CD4-positive, alpha-beta T cell (primary cell): Measurements from ENCODE around the gene KDM8. TPM values are rescaled to one million over a fixed set of nuclear protein-coding genes. Genes with fewer than 3 reads are reported as not detected.

ENCODE experiments used
- ATAC-seq: fragments of 200-7000 bp; cut with Tn5 transposase; one replicate; pipeline ENCODE4 v1.10.0; 2022; ENCODE audit warnings: mild to moderate bottlenecking; ENCODE audit not compliant: poor library complexity
- CTCF ChIA-PET: fragments of 350-600 bp; sonication (Branson Sonifier 250); formaldehyde crosslinking; loops from one replicate; lab custom pipeline; 2021; ENCODE audit warnings: antibody characterized with exemption, inconsistent platforms; lab: Charles Lee
- POLR2A ChIA-PET: fragments of 350-600 bp; sonication (Branson Sonifier 250); formaldehyde crosslinking; loops from one replicate; lab custom pipeline; 2021; ENCODE audit warnings: antibody characterized with exemption, inconsistent platforms; lab: Charles Lee
- DNase-seq, 14 experiments: peaks; one replicate each; pipeline ENCODE4 v3.0.0-alpha.2; 2013 to 2020; ENCODE audit warnings: mixed read lengths in 2 of 14
- H3K27ac ChIP-seq, 2 donors: one replicate each; pipeline versions ENCODE4 v1.5.1 to v1.7.0; 2013; ENCODE audit warnings: low read length in 2 of 2, low read depth in 1 of 2, mild to moderate bottlenecking in 1 of 2
- H3K27me3 ChIP-seq, 2 experiments: 1 replicate in 1 of 2; 2 replicates in 1 of 2; pipeline versions ENCODE4 v1.6.1 to v1.7.0; 2013; ENCODE audit warnings: low read length in 2 of 2, control low read depth in 1 of 2, mild to moderate bottlenecking in 1 of 2, moderate library complexity in 1 of 2; ENCODE audit not compliant: insufficient read depth in 2 of 2, control insufficient read depth in 1 of 2
- H3K36me3 ChIP-seq: one replicate; pipeline ENCODE4 v1.6.1; 2013; ENCODE audit warnings: low read length, control low read depth; ENCODE audit not compliant: insufficient read depth
- H3K4me1 ChIP-seq: one replicate; pipeline ENCODE4 v1.6.1; 2013; ENCODE audit warnings: low read length, control low read depth; ENCODE audit not compliant: insufficient read depth
- H3K4me3 ChIP-seq: one replicate; pipeline ENCODE4 v1.5.1; 2013; ENCODE audit warnings: mild to moderate bottlenecking, low read length, moderate library complexity
- H3K9me3 ChIP-seq, 2 experiments: 1 replicate in 1 of 2; 2 replicates in 1 of 2; pipeline versions ENCODE4 v1.6.1 to v1.7.0; 2013; ENCODE audit warnings: low read length in 2 of 2, mild to moderate bottlenecking in 2 of 2, control low read depth in 1 of 2, moderate library complexity in 1 of 2; ENCODE audit not compliant: control insufficient read depth in 1 of 2, insufficient read depth in 1 of 2
- H3K27ac Mint-ChIP-seq: one replicate; pipeline ENCODE4 v1.8.0; 2020; ENCODE audit warnings: mixed read lengths
- H3K27me3 Mint-ChIP-seq: one replicate; pipeline ENCODE4 v1.8.0; 2021; ENCODE audit warnings: mixed read lengths
- H3K36me3 Mint-ChIP-seq: one replicate; pipeline ENCODE4 v1.8.0; 2021; ENCODE audit warnings: low read depth, mixed read lengths
- H3K4me1 Mint-ChIP-seq: one replicate; pipeline ENCODE4 v1.8.0; 2021; ENCODE audit warnings: low read depth, mixed read lengths
- H3K4me3 Mint-ChIP-seq: one replicate; pipeline ENCODE4 v1.8.0; 2020; ENCODE audit warnings: mild to moderate bottlenecking, mixed read lengths
- H3K9me3 Mint-ChIP-seq: one replicate; pipeline ENCODE4 v1.8.0; 2020; ENCODE audit warnings: mixed read lengths
- intact Hi-C, 2 experiments: fragments of 100-400 bp; cut with DNase I in 1 of 2; cut with micrococcal nuclease in 1 of 2; formaldehyde crosslinking; loops; one replicate each; pipeline versions ENCODE4 v1.15.1 to v1.9.0; 2023 to 2025; cut with DNase I, micrococcal nuclease
- total RNA-seq, 174 experiments: library from RNA in 2 of 174; stranded (reverse) in 2 of 174; gene quantifications; one replicate each; pipeline ENCODE4 v1.2.3 and lab custom pipeline; 2021 to 2026
- TF ChIP-seq, protein P1 (sequence below): fragments of 200-600 bp; IDR thresholded peaks from one replicate; pipeline ENCODE4 v1.8.0; 2022; ENCODE audit warnings: antibody characterized with exemption, mild to moderate bottlenecking

Gene KDM8
- total RNA-seq, 2 experiments from 2014 or later = 15.1 to 17.3 TPM

DNA sequence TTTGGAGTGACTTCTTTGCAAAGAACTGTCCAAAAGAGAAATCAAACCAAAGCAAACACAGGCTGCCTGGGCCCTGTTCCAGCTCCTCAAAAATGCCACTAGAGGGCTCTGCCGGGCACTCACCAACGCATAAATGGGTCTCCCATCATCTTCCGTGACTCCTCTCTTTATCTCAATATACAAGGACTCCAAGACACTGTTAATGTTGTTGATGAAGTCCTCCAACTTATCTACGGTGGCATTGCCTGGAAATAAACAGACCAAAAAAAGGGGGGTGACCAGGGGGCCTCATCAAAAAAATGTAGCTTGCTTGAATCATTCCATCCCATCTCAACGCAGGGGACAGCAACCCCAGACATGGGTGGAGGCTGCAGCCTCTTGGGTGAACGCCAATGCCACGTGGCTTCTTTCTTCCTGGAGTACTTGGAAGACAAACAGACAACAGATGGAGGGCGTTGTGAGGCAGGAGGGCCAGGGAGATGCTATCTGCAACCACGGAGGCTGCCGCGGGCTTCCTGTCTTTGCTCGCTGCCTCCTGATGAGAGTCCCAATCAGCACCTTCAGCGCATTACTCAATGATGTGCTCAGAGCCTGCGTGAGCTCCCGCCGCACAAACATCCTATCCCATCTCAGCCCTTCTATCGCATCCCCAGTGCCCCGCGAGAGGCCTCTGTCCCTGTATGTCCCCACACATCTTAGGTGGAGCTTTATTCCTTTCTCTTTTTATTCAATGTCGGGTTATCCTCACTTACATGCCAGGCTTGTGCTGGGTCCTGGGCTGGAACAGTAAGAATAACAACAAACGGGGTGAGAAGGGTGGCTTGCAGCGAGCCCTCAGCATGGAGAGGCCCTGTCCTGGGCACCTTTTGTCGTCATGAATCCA lies 32.0 kb downstream of the KDM8 start:
- H3K9me3 ChIP-seq = no peaks in the 10 kb centered on the region
- peak overlapping the region; percentile 1 for H3K4me3 ChIP-seq
- H3K4me1 ChIP-seq = peaks cover 94% of the 10 kb centered on the region
- TF ChIP-seq, protein P1, sequence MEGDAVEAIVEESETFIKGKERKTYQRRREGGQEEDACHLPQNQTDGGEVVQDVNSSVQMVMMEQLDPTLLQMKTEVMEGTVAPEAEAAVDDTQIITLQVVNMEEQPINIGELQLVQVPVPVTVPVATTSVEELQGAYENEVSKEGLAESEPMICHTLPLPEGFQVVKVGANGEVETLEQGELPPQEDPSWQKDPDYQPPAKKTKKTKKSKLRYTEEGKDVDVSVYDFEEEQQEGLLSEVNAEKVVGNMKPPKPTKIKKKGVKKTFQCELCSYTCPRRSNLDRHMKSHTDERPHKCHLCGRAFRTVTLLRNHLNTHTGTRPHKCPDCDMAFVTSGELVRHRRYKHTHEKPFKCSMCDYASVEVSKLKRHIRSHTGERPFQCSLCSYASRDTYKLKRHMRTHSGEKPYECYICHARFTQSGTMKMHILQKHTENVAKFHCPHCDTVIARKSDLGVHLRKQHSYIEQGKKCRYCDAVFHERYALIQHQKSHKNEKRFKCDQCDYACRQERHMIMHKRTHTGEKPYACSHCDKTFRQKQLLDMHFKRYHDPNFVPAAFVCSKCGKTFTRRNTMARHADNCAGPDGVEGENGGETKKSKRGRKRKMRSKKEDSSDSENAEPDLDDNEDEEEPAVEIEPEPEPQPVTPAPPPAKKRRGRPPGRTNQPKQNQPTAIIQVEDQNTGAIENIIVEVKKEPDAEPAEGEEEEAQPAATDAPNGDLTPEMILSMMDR = peak; percentile 83
- H3K4me1 Mint-ChIP-seq = peaks cover 91% of the 10 kb centered on the region
- ChIA-PET CTCF (interaction anchor here (0.6 to 7.3 kb wide), 52 partner anchors 8 to 229 kb away, joined by 3 to 105 read pairs (median 5); partner anchors contain the start of genes IL21R and KDM8), POLR2A (interaction anchor here (0.7 to 11.7 kb wide), 44 partner anchors 8 to 315 kb away, joined by 3 to 145 read pairs (median 6); partner anchors contain the start of genes GTF3C1, IL21R, KATNIP and KDM8)
- peaks cover under 1% of the 10 kb centered on the region for H3K36me3 ChIP-seq
- peak overlapping the region; percentile 83 for H3K4me3 Mint-ChIP-seq
- H3K27me3 Mint-ChIP-seq = no peaks in the 10 kb centered on the region
- intact Hi-C loops = loop anchor here (1.0 to 5.0 kb wide), 10 partner anchors 32 to 212 kb away; partner anchors contain the start of genes NSMCE1 (in 2 of the 2), IL21R (in 1 of the 2) and KDM8 (in 1 of the 2)
- DNase-seq (peak; percentile 81 to 98 (median 94)), ATAC-seq (peak; percentile 68)
- peak overlapping the region; percentile 94 to 95 for H3K27ac ChIP-seq
- no peaks in the 10 kb centered on the region for H3K9me3 Mint-ChIP-seq
- no peaks in the 10 kb centered on the region for H3K27me3 ChIP-seq
- peak overlapping the region; percentile 95 for H3K27ac Mint-ChIP-seq
- H3K36me3 Mint-ChIP-seq = peaks cover 15% of the 10 kb centered on the region

DNA sequence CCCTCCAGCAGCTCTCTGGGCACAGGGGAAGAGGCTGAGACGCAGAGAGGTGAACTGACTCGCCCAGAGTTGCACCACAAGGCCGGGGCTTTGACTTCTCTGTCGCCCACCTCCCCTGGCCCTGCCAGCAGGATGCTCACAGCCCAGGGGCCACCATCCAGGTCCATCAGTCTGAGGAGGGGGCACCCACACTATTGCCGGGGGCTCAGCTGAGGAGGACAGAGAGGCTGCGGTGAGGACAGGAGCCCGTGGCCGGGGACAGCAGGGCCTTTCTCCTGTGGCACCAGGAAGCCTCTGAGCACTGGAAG lies 32.6 kb downstream of the KDM8 start:
- DNase-seq (peak in 2 of 14 experiments; percentile 18 to 46), ATAC-seq (no peak)
- POLR2A ChIA-PET = interaction anchor here (0.7 to 11.7 kb wide), 23 partner anchors 7 to 224 kb away, joined by 3 to 145 read pairs (median 14); partner anchors contain the start of genes IL21R, KDM8 and NSMCE1
- CTCF ChIA-PET = interaction anchor here (0.8 to 7.3 kb wide), 23 partner anchors 11 to 228 kb away, joined by 3 to 105 read pairs (median 15); partner anchors contain the start of genes IL21R and KDM8
- peak overlapping the region; percentile 83 for H3K4me3 Mint-ChIP-seq
- Histone ChIP-seq H3K4me3 (peak overlapping the region; percentile 1), H3K36me3 (no peaks in the 10 kb centered on the region), H3K27me3 (no peaks in the 10 kb centered on the region), H3K4me1 (peaks cover 91% of the 10 kb centered on the region), H3K27ac (peak overlapping the region; percentile 94 to 95), H3K9me3 (no peaks in the 10 kb centered on the region)
- peaks cover 89% of the 10 kb centered on the region for H3K4me1 Mint-ChIP-seq
- H3K27ac Mint-ChIP-seq = peak overlapping the region; percentile 95
- TF ChIP-seq, protein P1 = no peak
- H3K9me3 Mint-ChIP-seq = no peaks in the 10 kb centered on the region
- no peaks in the 10 kb centered on the region for H3K27me3 Mint-ChIP-seq
- peaks cover 10% of the 10 kb centered on the region for H3K36me3 Mint-ChIP-seq
- intact Hi-C loops = loop anchor here (1.0 to 5.0 kb wide), 10 partner anchors 32 to 211 kb away; partner anchors contain the start of genes NSMCE1 (in 2 of the 2), IL21R (in 1 of the 2) and KDM8 (in 1 of the 2)

GRCh38 chr16:27236635-27237218 lies 33.4 kb downstream of the KDM8 start:
- no peak for ATAC-seq
- peak overlapping the region; percentile 85 for H3K4me3 Mint-ChIP-seq

More at GRCh38 chr16:27236635-27237218, 33.4 kb downstream of the KDM8 start:
- no peak for DNase-seq
- Mint-ChIP-seq H3K27me3 (no peaks in the 10 kb centered on the region), H3K27ac (peak overlapping the region; percentile 95), H3K36me3 (peaks cover 7% of the 10 kb centered on the region), H3K4me1 (peaks cover 84% of the 10 kb centered on the region), H3K9me3 (no peaks in the 10 kb centered on the region)
- Histone ChIP-seq H3K4me1 (peaks cover 86% of the 10 kb centered on the region), H3K27me3 (no peaks in the 10 kb centered on the region), H3K4me3 (no peak overlapping the region), H3K27ac (peak overlapping the region; percentile 94 to 95), H3K36me3 (peaks cover 4% of the 10 kb centered on the region), H3K9me3 (no peaks in the 10 kb centered on the region)
- ChIA-PET POLR2A (interaction anchor here (0.6 to 11.7 kb wide), 22 partner anchors 11 to 218 kb away, joined by 3 to 145 read pairs (median 5); partner anchors contain the start of genes IL21R and KDM8), CTCF (interaction anchor here (0.8 to 7.3 kb wide), 8 partner anchors 13 to 168 kb away, joined by 3 to 105 read pairs (median 4); partner anchors contain the start of gene IL21R)
- intact Hi-C loops = loop anchor here in 1 of 2 experiments (5.0 kb wide), 1 partner anchor 211 kb away; no protein-coding TSS in a partner anchor
- TF ChIP-seq, protein P1 = no peak
